ENCODE data around the gene GSN. TPM values are rescaled to one million over a fixed set of nuclear protein-coding genes. Genes with fewer than 3 reads are reported as not detected.

GSN gene
- total and polyA plus RNA-seq, 9 of the 15 experiments (the other 6 are each of a cell fraction or from before 2014, with no cell fraction given), result 0.39 to 16.6 (median 8.2) TPM

DNA sequence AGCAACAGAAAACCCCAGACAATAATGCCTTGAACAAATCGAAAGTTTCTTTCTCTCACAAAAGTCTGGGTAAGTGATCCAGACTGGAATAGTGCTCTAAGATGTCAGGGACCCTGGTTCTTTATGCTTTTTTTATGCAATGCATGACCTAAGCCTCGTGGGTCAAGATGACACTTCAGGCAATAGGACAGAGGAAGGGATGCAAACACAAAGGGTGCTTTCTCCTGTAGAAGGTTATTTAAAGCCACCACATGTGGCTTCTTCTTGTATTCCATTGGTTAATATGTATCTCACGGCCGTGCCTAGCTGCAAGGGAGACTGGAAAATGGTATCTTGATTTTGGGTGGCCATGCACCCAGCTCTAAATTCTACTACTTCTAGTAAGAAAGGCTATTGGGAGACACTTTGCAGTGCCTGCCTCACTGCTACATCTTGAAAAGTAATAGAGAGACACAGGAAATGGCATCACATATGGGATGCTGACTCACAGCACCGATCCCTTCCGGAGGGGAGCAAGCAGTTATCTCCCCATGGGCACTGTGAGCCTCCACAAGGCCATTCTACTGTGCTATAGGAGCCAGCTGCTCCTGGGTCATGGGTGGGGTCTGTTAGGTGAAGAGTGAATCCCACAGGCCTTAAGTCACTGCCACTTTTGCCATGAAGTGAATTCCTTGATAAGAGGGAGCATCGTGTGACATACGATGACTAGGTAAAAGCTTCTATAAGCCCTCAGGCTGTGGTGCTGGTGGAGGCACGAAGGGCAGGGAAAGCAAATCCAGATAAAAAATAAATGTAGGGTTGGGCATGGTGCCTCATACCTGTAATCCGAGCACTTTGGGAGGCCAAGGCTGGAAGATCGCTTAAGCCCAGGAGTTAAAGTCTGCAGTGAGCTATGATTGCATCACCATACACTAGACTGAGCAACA, 33.8 kb upstream of the GSN start (continued):
- TF ChIP-seq, protein P1, sequence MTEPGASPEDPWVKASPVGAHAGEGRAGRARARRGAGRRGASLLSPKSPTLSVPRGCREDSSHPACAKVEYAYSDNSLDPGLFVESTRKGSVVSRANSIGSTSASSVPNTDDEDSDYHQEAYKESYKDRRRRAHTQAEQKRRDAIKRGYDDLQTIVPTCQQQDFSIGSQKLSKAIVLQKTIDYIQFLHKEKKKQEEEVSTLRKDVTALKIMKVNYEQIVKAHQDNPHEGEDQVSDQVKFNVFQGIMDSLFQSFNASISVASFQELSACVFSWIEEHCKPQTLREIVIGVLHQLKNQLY (CRISPR knock-in tag; conservative IDR thresholded peaks at IDR 0.05), result no peak
- TF ChIP-seq ZNF23 (CRISPR knock-in tag; IDR thresholded peaks at IDR 0.05), result no peak
- TF ChIP-seq TEAD4 (IDR thresholded peaks at IDR 0.05; ENCODE audit: low read length), result peak; percentile 29; the same call in 1 of the 2 replicates
- TF ChIP-seq TEAD4 (CRISPR knock-in tag; IDR thresholded peaks at IDR 0.05; ENCODE audit: borderline replicate concordance), result no peak
- TF ChIP-seq FOXA3 (CRISPR knock-in tag; conservative IDR thresholded peaks at IDR 0.05 in 1 of 2, IDR thresholded peaks at IDR 0.05 in 1 of 2), result 0 out of 4 replicates have a peak, but pooled peaks of 1 of the 2 experiments have one; percentile 34
- TF ChIP-seq POLR2H (tag; IDR thresholded peaks at IDR 0.05; ENCODE audit: low read depth), result 0 out of 2 replicates have a peak, but pooled peaks have one; percentile 35
- peak; percentile 88 for TF ChIP-seq ETV1 (tag; conservative IDR thresholded peaks at IDR 0.05; ENCODE audit: low read depth)
- TF ChIP-seq ZNF589 (CRISPR knock-in tag; IDR thresholded peaks at IDR 0.05; ENCODE audit: low read depth), result peak; percentile 93
- peak; percentile 63 for TF ChIP-seq MAFK (IDR thresholded peaks at IDR 0.05; ENCODE audit: low read length)
- TF ChIP-seq ZNF311 (CRISPR knock-in tag; IDR thresholded peaks at IDR 0.05), result peak; percentile 67
- TF ChIP-seq DPF2 (IDR thresholded peaks at IDR 0.05), result peak; percentile 89
- no peak for TF ChIP-seq RBM17 (IDR thresholded peaks at IDR 0.05; ENCODE audit: borderline replicate concordance, low read depth, low read length)
- TF ChIP-seq SETDB1 (IDR thresholded peaks at IDR 0.05; ENCODE audit: low read length), result no peak
- TF ChIP-seq HEY1 (CRISPR knock-in tag; IDR thresholded peaks at IDR 0.05; ENCODE audit: borderline replicate concordance), result no peak
- peak; percentile 24 for TF ChIP-seq NEUROD1 (IDR thresholded peaks at IDR 0.05; ENCODE audit: borderline replicate concordance, low read depth, low read length, partially characterized antibody)
- TF ChIP-seq ZZZ3 (IDR thresholded peaks at IDR 0.05), result no peak
- 0 out of 2 replicates have a peak, but pooled peaks have one; percentile 33 for TF ChIP-seq ZNF197 (CRISPR knock-in tag; IDR thresholded peaks at IDR 0.05; ENCODE audit: low read depth)
- TF ChIP-seq MIER1 (IDR thresholded peaks at IDR 0.05; ENCODE audit: low read depth), result no peak
- TF ChIP-seq BHLHE40 (IDR thresholded peaks at IDR 0.05; ENCODE audit: low read length), result peak; percentile 26; the same call in 1 of the 2 replicates
- TF ChIP-seq TAF1 (IDR thresholded peaks at IDR 0.05; ENCODE audit: control insufficient read depth, extremely low read depth, insufficient read depth, low read length, severe bottlenecking), result peak; percentile 60
- TF ChIP-seq POLR2A (conservative IDR thresholded peaks at IDR 0.05), result peak; percentile 47; the same call in 1 of the 2 replicates
- TF ChIP-seq, protein P2, sequence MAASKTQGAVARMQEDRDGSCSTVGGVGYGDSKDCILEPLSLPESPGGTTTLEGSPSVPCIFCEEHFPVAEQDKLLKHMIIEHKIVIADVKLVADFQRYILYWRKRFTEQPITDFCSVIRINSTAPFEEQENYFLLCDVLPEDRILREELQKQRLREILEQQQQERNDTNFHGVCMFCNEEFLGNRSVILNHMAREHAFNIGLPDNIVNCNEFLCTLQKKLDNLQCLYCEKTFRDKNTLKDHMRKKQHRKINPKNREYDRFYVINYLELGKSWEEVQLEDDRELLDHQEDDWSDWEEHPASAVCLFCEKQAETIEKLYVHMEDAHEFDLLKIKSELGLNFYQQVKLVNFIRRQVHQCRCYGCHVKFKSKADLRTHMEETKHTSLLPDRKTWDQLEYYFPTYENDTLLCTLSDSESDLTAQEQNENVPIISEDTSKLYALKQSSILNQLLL (CRISPR knock-in tag; IDR thresholded peaks at IDR 0.05; ENCODE audit: borderline replicate concordance), result no peak
- 0 out of 2 replicates have a peak, but pooled peaks have one; percentile 34 for TF ChIP-seq KLF13 (tag; IDR thresholded peaks at IDR 0.05; ENCODE audit: borderline replicate concordance, low read depth)
- TF ChIP-seq ZNF668 (CRISPR knock-in tag; IDR thresholded peaks at IDR 0.05), result no peak
- TF ChIP-seq ZNF766 (CRISPR knock-in tag; conservative IDR thresholded peaks at IDR 0.05), result no peak

Measured in K562 (cell line).